ENCODE measurements around the gene LMBR1. TPM values are rescaled to one million over a fixed set of nuclear protein-coding genes. Genes with fewer than 3 reads are reported as not detected.
A peak's percentile ranks its signal among the peaks of the same experiment; 100 is the strongest.
"Not testable (repeated sequence)": the region's sequence is repeated elsewhere in the genome, so short reads cannot be mapped to it uniquely, and the experiment has no call there.

The LMBR1 gene
- polyA plus RNA-seq, 10 donors: 28.0 to 46.0 (median 34.3) TPM

DNA sequence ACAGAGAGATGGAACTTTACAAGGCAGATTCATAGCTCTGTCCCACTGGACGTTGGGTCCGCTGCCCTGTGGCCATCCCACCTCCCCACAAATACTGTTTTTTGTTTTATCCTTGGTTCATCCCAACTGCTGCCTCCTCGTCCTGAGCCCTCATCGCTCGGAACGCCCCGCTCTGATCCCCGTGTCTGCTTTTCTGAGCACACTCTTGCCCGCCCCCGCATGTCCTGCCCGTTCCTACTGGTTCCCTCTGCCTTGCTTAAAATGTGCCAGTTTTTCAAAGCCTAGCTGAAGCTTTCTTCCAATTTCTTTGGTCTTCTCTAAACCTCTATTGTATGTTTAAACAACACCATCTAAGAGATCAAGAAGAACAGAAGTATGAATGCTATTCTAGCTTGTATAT lies 233.0 kb downstream of the LMBR1 start:
- DNase-seq: no peak

DNA sequence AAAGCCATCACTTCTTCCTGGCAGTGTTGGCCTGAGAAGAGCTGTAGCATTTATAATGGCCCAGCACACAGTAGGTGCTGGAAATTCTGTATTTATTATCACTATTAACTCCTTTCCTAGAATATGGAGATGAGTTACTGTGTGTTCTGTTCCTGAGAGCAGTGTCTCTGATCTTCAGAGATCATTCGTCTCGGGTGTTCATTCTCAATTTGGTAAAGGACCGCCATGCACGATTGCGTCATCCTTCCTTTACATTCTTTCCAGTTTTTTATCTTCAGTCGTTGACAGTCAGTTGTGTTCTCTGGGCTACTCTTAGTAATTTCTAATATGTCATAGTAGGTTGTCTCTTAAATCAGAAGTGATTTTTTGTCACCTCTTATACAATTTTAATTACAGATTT lies 233.8 kb downstream of the LMBR1 start:
- no peak for DNase-seq

DNA sequence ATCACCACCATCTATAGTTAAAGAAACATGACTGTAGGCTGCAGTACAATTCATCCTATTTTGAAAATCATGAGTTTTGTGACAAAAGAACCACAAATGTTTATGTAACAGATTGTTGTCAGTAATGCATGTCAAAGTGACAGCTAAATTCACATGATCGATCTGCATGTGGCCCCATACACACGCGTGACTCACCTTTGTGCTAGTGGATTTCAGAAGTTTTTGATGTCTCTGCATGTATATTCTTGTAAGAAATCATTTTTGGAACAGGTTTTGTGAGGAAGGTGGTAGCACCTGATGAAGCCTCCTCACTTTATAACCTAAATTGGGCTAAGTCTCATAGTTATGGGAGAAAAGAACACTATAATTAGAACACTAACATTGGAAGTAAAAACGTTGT lies 235.3 kb downstream of the LMBR1 start:
- no peak for DNase-seq

DNA sequence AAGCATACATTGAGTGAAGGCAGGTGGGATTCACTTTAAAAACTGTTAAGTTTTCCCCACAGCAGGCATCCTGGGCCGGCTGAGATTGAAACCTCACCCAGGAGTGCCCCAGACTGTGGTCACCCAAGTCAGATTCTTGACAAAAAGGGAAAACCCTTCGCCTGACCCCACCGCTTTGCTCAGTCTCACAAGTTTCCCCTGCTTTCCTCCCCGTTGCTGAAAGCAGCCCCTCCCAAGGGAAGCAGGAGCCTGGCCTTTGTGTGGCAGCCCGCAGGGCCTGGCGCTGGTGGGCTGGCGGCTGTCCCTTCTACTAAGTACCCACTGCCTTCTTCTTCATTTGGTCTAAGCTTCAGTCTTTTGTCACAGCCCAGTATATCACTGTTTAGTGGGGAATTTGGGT lies 236.4 kb downstream of the LMBR1 start:
- DNase-seq: no peak

DNA sequence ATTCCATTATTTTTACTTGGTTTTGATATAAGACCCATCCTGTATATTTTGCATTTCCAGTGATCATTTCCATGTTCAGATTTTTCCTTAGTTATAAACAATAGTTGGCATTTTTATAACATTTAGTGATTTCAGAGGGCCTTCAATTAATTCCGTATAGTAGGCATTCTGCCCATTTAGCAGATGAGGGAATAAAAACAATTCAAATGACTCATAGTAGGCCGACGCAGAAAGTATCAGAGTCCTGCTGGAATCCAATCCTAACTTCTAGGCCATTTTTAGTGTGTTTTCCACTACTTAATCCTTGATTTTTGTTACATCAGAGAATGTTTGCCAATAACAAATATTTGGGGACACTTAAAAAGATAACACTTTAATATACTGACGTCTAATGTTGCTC lies 237.0 kb downstream of the LMBR1 start:
- no peak for DNase-seq

DNA sequence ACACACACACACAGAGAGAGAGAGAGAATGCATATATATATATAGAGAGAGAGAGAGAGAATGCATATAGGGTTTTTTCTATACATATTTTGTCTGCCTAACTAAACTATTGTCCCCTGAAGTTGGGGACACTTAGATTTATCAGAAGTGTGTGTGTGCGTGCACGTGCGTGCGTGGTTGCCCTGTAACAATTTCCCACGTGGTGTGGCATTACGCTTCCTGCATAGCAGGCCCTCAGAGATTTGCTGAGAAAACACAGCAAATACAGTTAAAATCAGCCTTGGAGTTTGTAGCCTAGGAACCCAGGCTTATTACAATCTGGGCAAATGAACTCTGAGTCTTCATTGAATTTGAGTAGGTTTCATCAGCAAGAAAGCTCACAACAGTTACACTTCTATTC lies 237.7 kb downstream of the LMBR1 start:
- DNase-seq: no peak

DNA sequence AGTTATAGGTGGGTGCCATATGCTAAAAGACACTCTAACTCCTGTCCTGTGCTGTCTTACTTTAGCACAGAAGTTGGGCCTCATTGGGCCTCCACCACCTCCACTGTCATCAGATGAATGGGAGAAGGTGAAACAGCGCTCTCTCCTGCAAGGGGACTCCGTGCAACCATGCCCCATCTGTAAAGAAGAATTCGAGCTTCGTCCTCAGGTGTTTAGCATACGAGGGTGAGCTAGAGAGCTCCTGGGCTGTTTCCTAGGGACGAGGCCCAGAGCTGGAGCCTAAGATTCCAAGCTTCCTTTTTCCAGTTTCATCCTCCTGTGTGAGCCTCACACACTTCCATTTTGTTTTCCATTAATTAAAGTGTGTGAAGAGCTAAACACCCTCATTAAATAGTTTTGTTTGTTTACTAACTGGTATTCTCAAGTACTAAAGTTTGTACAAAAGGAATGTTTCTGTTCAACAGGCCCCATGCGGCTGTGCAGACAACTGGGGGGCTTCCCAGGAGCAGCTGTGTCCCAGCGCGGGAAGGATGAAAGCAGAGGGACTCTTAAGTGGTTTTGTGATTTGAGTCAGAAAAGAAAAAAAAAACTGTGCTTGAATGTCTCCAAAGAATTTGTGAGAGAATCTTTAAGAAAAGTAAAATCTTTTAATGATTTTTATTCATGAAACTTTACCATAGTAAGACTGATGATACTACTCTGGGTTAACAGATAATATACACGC lies 238.3 kb downstream of the LMBR1 start:
- DNase-seq: no peak

DNA sequence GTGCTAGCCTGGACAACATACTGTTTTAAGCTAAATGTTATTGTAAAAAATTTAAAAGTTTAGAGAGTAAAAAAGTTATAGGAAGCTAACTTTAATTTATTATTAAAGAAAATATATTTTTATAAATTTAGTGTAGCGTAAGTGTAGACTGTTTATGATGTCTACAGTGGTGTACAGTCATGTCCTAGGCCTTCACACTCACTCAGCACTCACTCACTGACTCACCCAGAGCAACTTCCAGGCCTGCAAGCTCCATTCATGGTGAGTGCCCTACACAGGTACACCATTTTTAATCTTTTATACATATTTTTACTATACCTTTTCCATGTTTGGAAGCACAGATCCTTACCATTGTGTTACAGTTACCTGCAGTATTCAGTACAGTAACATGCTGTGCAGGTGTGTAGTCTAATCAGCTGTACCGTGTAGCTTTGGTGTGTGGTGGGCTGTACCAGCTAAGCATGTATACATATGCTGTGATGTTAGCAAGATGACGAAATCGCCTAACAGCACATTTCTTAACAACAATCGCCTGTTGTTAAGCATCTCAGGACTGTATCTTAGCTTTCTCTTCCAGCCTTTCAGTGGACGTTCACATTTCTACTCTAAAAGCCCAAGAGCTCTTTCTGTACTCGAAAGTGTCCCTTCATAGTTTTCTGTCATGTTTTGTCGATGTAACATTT lies 240.0 kb downstream of the LMBR1 start:
- DNase-seq: no peak

DNA sequence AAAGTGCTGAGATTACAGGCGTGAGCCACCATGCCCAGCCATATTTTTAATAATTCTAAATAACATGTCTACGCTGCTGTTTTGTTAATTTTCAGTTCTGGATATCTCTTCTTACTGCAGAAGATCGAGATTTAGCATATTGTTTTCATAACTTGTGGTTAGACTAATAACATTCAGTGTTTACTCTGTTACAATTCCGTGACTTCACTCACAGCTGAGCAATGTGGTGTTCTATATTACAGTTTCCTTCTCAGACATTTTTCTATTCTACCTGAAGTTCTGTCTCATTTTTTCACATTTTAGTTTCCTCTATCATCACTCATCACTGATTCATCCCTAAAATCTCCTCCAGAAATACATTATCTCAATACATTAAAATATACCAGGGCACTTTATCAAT lies 241.5 kb downstream of the LMBR1 start:
- no peak for DNase-seq

DNA sequence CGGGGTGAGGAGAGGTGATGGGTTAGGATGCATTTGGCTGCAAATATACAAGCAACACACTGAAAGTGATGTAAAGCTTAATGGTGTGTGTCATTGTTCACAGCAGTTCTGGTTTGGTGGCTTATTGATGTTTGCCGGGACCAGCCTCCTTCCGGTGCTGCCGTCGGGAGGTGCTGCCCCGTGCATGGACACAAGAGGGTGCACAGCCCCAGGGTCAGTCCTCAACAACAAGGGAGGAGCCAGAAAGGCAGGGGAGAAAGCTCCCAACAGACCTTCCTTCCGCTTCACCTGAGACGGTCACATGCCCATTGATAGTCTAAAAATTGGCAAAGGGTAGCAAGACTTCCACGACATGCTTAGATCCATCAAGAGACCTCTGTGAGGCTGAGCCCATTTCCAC lies 242.9 kb downstream of the LMBR1 start:
- DNase-seq: no peak

DNA sequence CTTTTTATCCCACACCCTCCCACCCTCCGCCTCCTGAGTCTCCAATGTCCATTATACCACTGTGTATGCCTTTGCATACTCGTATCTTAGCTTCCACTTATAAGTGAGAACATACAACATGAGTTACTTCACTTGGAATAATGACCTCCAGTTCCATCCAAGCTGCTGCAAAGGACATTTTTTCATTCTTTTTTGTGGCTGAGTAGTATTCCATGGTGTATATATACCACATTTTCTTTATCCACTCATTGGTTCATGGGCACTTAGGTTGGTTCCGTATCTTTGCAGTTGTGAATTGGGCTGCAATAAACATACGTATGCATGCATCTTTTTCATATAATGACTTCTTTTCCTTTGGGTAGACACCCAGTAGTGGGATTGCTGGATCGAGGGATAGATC lies 245.7 kb downstream of the LMBR1 start:
- not testable (repeated sequence) for DNase-seq

DNA sequence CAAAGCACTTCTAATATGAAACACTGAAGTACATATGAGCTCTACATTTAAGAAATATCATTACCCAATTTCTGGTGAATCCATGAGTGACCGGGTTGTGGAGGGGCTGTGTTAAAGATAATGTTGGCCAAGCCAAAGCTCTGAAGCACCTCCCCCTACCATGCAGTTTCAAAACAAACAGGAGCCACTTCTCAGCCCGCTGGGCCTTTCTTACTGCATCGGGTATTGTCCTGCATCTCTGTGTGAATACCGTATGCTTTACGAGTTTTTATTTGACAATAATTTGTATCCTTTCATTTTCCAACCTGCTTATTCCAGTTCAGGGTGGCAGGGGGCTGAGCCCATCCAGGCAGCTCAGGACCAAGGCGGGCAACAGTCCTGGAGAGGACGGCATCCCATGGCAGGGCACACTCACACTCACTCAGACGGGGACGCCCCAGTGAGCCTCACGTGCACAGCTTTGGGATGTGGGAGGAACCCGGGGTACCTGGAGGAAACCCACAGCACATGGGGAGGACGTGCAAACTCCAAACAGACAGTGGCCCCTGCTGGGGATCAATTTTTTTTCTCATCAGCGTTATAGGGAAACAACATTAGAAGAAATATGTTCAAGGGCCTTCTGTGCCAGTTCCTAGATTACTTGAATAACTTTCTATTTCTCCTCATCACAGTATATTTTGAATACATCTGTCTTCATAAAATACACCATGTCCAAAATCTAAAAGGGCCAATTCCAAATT lies 250.5 kb downstream of the LMBR1 start:
- no peak for DNase-seq

DNA sequence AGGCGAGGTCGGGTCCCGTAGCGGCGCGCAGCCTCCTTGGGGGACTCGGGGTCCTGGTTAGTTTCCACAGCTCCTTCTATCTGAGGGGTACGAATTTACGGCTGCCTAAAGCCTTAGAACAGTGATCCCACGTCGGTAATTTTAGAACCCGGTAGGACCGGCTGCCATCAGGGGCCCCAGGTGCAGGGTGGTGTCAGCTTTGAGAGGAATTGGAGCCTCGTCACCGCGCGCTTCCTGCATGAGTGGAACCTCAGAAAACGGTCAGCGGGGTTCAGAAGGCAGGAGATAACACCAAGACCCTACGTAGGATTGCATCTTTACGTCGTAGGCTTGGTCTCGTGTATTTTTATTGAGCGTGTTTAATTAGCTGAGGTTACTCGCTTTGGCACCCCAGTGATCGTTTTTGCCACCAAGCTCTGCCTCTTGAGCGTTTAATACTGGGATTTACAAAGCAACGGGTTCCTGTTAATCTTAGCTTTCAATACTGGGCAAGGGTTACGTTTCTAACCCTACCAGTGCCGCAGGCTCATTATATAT lies 252.0 kb downstream of the LMBR1 start:
- peak in 1 of 3 donors; percentile 18 for DNase-seq

DNA sequence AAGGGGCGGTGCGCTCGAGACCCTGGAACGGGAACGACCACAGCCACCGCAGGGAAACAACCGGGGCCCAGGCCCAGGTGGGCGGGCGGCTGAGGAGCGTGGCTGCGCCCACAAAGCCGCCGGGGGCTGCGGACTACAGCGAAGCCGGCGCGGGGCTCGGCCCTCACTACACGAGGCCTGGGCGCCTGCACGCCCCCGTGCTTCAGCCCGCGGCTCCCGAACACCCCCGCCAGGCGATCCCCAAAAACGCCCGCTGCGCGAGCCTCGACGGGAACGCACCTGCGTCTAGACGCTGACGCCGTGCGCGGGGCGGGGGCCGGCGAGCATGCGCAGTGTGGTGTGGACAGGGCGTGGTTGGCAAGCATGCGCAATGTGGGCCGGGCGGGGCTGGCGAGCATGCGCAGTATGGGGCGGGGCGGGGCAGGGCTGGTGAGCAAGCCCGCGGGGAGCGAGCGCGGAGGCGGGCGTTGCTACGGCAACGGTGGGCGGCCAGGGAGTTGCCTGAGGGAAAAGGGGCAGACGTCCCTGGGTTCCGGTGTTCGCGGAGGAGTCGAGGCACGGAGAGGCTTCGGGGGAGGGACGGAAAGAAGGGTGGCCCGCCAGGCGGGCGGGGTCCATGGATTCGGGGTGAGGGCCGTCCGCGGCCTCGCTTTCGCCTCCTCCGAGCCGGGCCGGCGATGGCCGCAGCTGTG lies 252.6 kb downstream of the LMBR1 start, which contains the start of gene RNF32:
RNF32 (plus strand) TSS at position 518 of the 692 bp plus-strand sequence. CDS start 3,104 bp downstream, outside the sequence.
- DNase-seq: peak; percentile 89 to 96 (median 90)

DNA sequence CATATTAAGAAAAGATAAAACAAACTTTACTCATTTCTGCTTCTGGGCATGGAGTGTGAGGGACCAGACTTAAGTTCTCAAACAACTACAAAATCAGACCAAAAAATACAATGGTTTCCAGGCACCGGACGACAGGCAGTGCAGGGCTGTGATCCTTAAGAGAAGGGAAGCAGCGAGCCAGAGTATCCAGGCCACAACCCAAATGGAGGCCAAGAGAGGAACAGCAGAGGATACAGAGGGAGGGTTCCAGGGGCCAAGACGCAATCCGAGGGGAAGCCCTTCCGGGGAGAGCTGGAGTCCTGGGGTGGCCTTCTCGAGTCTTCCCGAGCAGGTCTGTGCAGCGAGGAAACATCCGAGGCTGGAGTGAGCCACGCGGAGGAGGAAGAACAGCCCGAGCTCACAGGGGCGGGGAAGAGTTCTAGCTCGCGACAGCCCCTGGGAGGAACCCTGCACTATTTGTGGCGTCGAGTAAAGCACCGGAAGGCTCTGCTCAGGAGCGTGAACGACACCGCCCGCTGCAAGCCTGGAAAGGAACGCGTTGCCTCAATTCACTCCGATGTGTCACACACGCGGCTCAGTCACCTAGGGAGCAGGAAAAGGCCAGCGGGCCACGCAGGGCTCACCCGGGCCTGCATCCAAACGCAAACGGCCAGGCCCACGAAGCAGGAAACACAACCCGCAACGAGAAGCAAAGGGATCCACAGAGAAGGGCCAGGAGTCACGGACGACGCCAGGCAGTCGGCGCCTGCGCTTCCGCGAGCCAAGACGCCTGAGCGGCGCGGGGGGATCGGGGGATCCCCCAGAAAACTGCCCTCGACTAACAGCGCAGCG lies 253.3 kb downstream of the LMBR1 start:
- peak in 2 of 3 donors; percentile 7 to 18 for DNase-seq

DNA sequence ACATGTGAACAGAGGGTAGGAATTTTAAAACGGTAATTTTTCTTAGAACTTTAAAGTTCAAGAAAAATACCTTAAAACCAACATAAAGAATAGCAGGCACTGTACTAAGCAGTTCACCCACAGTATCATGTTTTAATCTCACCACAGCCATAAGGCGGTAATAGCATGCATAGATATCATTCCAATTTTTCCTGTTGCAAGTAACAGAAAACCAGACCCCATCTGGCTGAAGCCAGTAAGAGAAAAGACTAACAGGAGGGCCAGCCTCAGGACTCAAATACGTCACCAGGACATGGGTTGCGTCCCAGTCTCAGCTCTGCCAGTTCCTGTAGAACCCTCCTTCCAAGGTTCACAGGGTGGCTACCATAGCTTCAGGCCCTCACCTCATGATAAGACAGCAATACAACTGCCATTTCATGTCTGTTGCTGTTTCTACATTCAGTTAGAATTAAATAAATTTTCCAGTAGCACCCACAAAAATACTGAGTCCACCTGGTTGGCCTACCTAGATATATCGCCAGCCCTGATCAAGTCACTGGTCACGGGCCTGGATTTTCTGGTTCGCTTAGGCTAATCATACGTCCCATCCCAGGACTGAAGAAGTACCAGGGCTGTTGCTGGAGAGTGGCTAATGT lies 254.4 kb downstream of the LMBR1 start:
- no peak for DNase-seq

DNA sequence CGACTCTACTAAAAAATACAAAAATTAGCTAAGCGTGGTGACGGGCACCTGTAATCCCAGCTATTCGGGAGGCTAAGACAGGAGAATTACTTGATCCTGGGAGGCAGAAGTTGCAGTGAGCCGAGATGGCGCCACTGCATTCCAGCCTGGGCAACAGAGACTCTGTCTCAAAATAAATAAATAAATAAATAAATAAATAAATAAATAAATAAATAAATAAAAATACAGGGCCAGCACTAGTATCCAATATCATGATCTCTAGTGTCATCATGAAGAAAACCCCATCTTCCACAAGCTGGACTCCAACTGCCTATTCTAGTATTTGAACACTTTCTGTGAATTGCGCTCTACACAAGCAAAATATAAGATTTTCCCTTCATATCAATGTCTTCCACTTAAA lies 255.9 kb downstream of the LMBR1 start:
- DNase-seq: not testable (repeated sequence)

DNA sequence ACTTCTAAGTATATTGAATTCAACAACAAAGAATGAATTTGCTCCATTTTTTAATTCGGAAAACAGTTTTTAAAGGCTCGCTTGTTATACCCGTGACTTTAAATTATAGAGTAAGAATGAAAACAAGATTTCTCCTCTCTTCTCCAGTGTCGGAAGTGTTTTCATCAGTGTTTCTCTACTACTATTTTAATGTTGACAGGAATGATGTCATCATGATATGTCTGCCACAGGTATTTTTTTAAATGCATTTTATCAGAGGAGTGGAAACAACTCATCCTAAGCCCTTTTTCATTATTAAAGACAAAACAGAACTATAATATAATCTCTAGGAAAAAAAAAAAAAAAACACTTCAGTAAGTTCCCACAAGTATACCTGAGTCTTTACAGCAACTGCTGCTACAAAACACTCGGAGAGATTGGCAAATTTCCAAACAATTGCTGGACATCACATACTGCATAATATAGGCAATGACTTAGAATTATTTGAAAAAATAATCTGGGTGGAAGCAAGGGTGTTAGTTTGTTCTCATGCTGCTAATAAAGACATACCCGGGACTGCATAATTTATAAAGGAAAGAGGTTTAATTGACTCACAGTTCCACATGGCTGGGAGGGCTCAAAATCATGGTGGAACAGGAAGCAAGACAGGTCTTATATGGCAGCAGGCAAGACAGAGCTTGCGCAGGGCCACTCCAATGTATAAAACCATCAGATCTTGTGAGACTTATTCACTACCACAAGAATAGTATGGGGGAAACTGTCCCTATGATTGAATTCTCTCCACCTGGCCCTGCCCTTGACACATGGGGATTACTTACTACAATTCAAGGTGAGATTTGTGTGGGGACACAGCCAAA lies 257.2 kb downstream of the LMBR1 start:
- no peak for DNase-seq

DNA sequence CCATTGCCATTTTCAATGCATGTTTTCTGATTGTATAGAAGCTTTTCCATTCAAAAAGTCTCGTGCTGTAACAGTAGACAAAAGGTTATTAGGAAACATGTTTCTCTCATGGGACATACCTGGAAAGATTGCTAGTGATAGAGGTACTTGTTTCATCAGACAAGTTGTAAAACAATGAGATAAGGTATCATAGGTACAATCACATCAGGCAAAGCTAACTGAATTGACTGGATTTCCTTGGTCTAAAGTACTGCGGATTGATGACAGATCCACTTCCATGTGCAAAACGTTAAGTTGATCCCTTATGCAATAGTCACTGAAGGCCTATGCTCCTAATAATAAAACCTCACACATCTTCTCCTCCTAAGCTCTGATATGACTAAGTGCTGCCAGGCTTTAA lies 258.9 kb downstream of the LMBR1 start:
- DNase-seq: no peak

Measured in muscle of back (tissue), 11 donors.